Esophagus squamous epithelium (tissue), 5 donors: ENCODE results near the gene FARP2. TPM values are rescaled to one million over a fixed set of nuclear protein-coding genes. Genes with fewer than 3 reads are reported as not detected.
"Not testable (repeated sequence)": the region's sequence is repeated elsewhere in the genome, so short reads cannot be mapped to it uniquely, and the experiment has no call there.

ENCODE experiments used
- DNase-seq: peaks from one replicate; lab custom pipeline; 2025; lab: John Stamatoyannopoulos, UW
- H3K27ac ChIP-seq, 4 donors: fragments of 200-600 bp; sonication (generic); one replicate each; pipeline ENCODE4 v1.5.1; 2016 to 2019; ENCODE audit warnings: mild to moderate bottlenecking in 1 of 4
- H3K27me3 ChIP-seq, 4 donors: fragments of 200-600 bp; sonication (generic); 1 replicate in 3 of 4; 2 replicates in 1 of 4; pipeline versions ENCODE4 v1.5.1 to v1.6.0; 2017 to 2021; ENCODE audit warnings: antibody characterized with exemption in 1 of 4
- H3K36me3 ChIP-seq, 3 donors: fragments of 200-600 bp; sonication (generic); one replicate each; pipeline ENCODE4 v1.5.1; 2016 to 2019
- H3K4me1 ChIP-seq, 3 donors: fragments of 200-600 bp; sonication (generic); one replicate each; pipeline ENCODE4 v1.5.1; 2017 to 2019
- H3K4me3 ChIP-seq, 4 donors: fragments of 200-600 bp; sonication (generic); 1 replicate in 3 of 4; 2 replicates in 1 of 4; pipeline ENCODE4 v1.5.1; 2016 to 2019; ENCODE audit warnings: mild to moderate bottlenecking in 2 of 4, moderate library complexity in 1 of 4
- H3K9me3 ChIP-seq, 3 donors: fragments of 200-600 bp; sonication (generic); one replicate each; pipeline ENCODE4 v1.5.1; 2016 to 2019
- CTCF ChIP-seq, 6 experiments: fragments of 450-650 bp in 4 of 6; fragments of 200-600 bp in 2 of 6; sonication (generic) in 2 of 6; IDR thresholded peaks; one replicate each; pipeline ENCODE4 v1.5.1; 2016 to 2019; ENCODE audit warnings: antibody characterized with exemption in 6 of 6, mild to moderate bottlenecking in 4 of 6, moderate library complexity in 4 of 6
- POLR2A ChIP-seq, 4 donors: fragments of 450-650 bp; IDR thresholded peaks; one replicate each; pipeline ENCODE4 v1.6.1; 2017; ENCODE audit warnings: antibody characterized with exemption in 4 of 4, mild to moderate bottlenecking in 4 of 4, moderate library complexity in 3 of 4
- WGBS, 2 donors: methylation state at CpG; one replicate each; pipeline ENCODE4 v1.1.5; 2018; 5-methylcytosine and 5-hydroxymethylcytosine counted together
- intact Hi-C: fragments of 100-400 bp; cut with DNase I; formaldehyde crosslinking; loops from one replicate; pipeline ENCODE4 v1.15.0; 2022
- total RNA-seq, 4 donors: library from RNA; depleted of rRNA; stranded (reverse); fragments of >200 nt; gene quantifications; one replicate each; pipeline ENCODE4 v1.1.0, GENCODE V29; 2016
- donor health status: DM: yes; HTN: yes; CAD: no.

FARP2 gene
- total RNA-seq, 4 donors from 2014 or later, result 20.8 to 41.8 (median 37.1) TPM

- Histone ChIP-seq H3K9me3 (no peaks in the 10 kb centered on the region), H3K27ac (peak overlapping the region in 2 of 4 donors; percentile 30 to 43), H3K27me3 (no peaks in the 10 kb centered on the region), H3K4me3 (no peak overlapping the region), H3K4me1 (peaks cover 4 to 46% (median 4%) of the 10 kb centered on the region in 3 donors), H3K36me3 (peaks cover 0 to 36% (median 4%) of the 10 kb centered on the region in 3 donors)
- 79 to 81% methylated on average over 9 to 11 of the region's 11 CpGs for WGBS, 2 donors
- no peak for DNase-seq
- intact Hi-C loops, result no loop called here
- TF ChIP-seq CTCF (IDR thresholded peaks at IDR 0.05) (no peak), POLR2A (IDR thresholded peaks at IDR 0.05) (no peak)
Measured at GRCh38 chr2:241372361-241372992, 16.4 kb downstream of the FARP2 start.

- DNase-seq, result no peak
- Histone ChIP-seq H3K4me1 (peaks cover 4 to 50% (median 4%) of the 10 kb centered on the region in 3 donors), H3K36me3 (peaks cover 0 to 36% (median 4%) of the 10 kb centered on the region in 3 donors), H3K27ac (peak overlapping the region in 1 of 4 donors; percentile 43), H3K27me3 (no peaks in the 10 kb centered on the region), H3K9me3 (no peaks in the 10 kb centered on the region), H3K4me3 (no peak overlapping the region)
- intact Hi-C loops, result no loop called here
- WGBS, 2 donors, result 88% methylated on average over 3 of the region's 3 CpGs
- no peak for TF ChIP-seq CTCF (IDR thresholded peaks at IDR 0.05)
- TF ChIP-seq POLR2A (IDR thresholded peaks at IDR 0.05), result no peak
Measured at GRCh38 chr2:241373446-241373845, 17.4 kb downstream of the FARP2 start.

DNA sequence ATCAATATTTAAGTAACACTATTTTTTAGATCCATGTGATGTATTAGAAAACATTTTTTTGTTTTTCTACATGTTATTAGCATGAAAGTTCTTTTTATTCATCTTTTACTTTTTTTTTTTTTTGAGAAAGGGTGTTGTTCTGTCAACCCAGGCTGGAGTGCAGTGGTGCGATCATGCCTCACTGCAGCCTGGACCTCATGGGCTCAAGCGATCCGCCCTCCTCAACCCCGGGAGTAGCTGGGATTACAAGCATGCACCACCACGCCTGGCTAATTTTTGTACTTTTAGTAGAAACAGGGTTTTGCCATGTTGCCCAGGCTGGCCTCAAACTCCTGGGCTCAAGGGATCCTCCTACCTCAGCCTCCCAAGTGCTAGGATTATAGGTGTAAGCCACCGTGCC is 17.8 kb downstream of the FARP2 start:
- H3K9me3 ChIP-seq, intact Hi-C loops, DNase-seq, H3K4me3 ChIP-seq, H3K27me3 ChIP-seq: not testable (repeated sequence)
- Histone ChIP-seq H3K36me3 (peaks cover 0 to 36% (median 4%) of the 10 kb centered on the region in 3 donors), H3K27ac (peak overlapping the region in 3 of 4 donors; percentile 11 to 56 (median 21)), H3K4me1 (peaks cover 4 to 53% (median 5%) of the 10 kb centered on the region in 3 donors)
- 81 to 85% methylated on average over 6 of the region's 6 CpGs for WGBS, 2 donors

- Histone ChIP-seq H3K4me1 (peaks cover 4 to 56% (median 9%) of the 10 kb centered on the region in 3 donors), H3K36me3 (peaks cover 0 to 41% (median 4%) of the 10 kb centered on the region in 3 donors), H3K27me3 (no peaks in the 10 kb centered on the region), H3K27ac (peak overlapping the region in 2 of 4 donors; percentile 2 to 56), H3K9me3 (no peaks in the 10 kb centered on the region), H3K4me3 (no peak overlapping the region)
- intact Hi-C loops, result no loop called here
- whole genome bisulfite sequencing, 2 donors, result 68 to 73% methylated on average over 1 of the region's 1 CpG
- no peak for DNase-seq
- TF ChIP-seq CTCF (IDR thresholded peaks at IDR 0.05) (no peak), POLR2A (IDR thresholded peaks at IDR 0.05) (no peak)
Measured at GRCh38 chr2:241375300-241375699, 19.2 kb downstream of the FARP2 start.

DNA sequence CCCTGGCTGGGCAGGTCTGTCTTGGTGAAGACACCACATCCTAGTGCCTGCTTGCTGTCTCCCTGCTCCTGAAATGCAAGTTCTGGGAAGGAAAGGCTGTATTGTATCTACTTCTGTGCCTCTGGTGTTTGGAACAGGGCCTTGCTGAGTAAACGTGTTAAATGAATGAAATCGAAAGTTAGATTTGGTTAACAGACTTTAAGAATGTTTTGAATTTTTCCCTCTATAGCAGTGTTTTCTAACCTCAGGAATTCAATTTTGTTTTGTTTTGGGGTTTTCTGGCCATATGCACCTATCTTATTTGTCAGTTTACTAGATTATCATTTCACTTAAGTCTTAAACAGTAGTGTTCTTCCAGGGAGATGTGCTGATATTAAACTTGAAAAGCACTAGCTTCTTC is 20.7 kb downstream of the FARP2 start:
- Histone ChIP-seq H3K4me1 (peaks cover 4 to 60% (median 12%) of the 10 kb centered on the region in 3 donors), H3K9me3 (no peaks in the 10 kb centered on the region), H3K27me3 (no peaks in the 10 kb centered on the region), H3K27ac (no peak overlapping the region), H3K36me3 (peaks cover 0 to 41% (median 4%) of the 10 kb centered on the region in 3 donors), H3K4me3 (no peak overlapping the region)
- TF ChIP-seq POLR2A (IDR thresholded peaks at IDR 0.05) (no peak), CTCF (IDR thresholded peaks at IDR 0.05) (no peak)
- 38 to 47% methylated on average over 2 of the region's 2 CpGs for WGBS, 2 donors
- DNase-seq, result no peak
- intact Hi-C loops, result no loop called here
